ENCODE data around the gene PTAR1. TPM values are rescaled to one million over a fixed set of nuclear protein-coding genes. Genes with fewer than 3 reads are reported as not detected.

The PTAR1 gene
- total RNA-seq, 1 donor from 2014 or later, result 76.8 TPM

Other genes with a start within 250 kb of the PTAR1 start
- 4.5 and 5.9 TPM in 2 replicates for gene APBA1, start 87.6 kb downstream of the PTAR1 start, total RNA-seq
- 0.53 and 0.91 TPM in 2 replicates for gene CFAP95, start 60.8 kb upstream of the PTAR1 start, total RNA-seq

All from astrocyte (in vitro differentiated cells and primary cell).